Stimulated activated CD8-positive, alpha-beta memory T cell treated with anti-CD3 and anti-CD28 coated beads, Interleukin-4, amount 100 ng/mL, for 1 hour (primary cell): Measurements from ENCODE around the gene SMIM12.

Experiments
- DNase-seq, 2 donors: peaks; one replicate each; pipeline ENCODE4 v3.0.0-alpha.2; 2020; ENCODE audit warnings: low read depth in 2 of 2, low spot score in 1 of 2

Gene SMIM12, protein sequence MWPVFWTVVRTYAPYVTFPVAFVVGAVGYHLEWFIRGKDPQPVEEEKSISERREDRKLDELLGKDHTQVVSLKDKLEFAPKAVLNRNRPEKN

DNA sequence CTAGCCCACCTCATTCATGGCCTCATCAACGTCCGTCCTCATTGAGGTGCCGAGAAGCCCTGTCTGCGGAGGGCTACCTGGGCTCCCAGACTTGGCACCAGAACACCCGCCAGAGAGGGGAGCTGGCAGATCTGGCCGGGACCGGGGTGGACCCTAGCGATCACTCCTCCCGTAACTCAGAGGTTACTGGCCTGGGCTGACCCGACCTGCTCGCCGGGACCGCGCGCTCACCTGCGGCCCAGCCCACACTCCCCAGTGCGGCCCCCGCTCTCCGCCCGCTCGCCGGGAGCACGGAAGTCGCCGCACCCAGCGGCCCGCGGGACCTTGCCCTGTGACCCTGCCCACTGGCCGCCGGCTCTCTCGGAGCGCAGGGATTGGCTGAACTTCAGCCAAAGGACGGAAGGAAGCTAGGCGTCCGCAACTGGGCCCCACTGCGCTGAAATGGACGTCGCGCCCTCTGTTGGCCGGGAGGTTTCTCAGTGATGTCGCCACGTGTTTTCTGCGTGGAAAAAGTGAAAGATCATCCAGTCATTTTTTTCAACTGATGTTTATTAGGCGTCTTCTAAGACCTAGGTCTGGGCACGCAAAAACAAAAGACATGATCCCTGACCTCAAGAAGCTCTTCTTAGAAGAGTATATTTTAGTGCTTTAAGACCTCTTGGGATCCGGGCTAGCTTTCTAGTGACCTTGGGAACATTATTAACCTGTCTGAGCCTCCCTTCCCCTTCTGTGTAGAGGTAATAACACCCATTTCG, at the start of gene SMIM12:
Gene SMIM12 (minus strand): TSS at position 304 of the 755 bp plus-strand sequence. CDS start 3,772 bp downstream, outside the sequence.
- DNase-seq = peak; percentile 83 to 84

DNA sequence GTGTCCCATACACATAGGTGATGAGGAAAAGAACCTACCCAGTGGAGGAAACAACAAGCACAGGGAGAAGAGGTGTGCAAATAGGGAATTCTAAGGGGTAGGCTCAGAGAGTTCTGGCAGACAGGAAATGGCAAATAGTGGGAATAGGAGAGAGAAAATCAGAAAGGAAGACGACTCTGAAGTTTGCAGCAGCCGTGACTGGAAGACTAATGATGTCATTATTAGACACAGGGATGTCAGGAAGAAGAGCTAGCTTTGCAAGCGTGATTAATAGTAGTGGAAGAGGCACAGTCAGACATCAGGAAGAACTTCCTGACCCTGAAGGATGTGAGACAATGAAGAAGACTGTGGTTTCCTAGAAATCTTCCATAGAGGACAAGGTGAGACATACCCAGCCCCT, 48.8 kb upstream of the SMIM12 start:
- DNase-seq = no peak

GRCh38 chr1:34907487-34908090, 48.0 kb upstream of the SMIM12 start:
- DNase-seq = no peak

GRCh38 chr1:34906756-34907155, 47.2 kb upstream of the SMIM12 start:
- DNase-seq = no peak

- no peak for DNase-seq
Measured at GRCh38 chr1:34906222-34906621, 46.7 kb upstream of the SMIM12 start.

- DNase-seq = no peak
Measured at GRCh38 chr1:34905098-34905459, 45.5 kb upstream of the SMIM12 start.

- DNase-seq = no peak
Measured at GRCh38 chr1:34904236-34905097, 44.9 kb upstream of the SMIM12 start.

- no peak for DNase-seq
Measured at GRCh38 chr1:34901919-34902318, 42.4 kb upstream of the SMIM12 start.

- no peak for DNase-seq
Measured at GRCh38 chr1:34900775-34901502, 41.4 kb upstream of the SMIM12 start.

GRCh38 chr1:34899906-34900305, 40.4 kb upstream of the SMIM12 start:
- DNase-seq = no peak

DNA sequence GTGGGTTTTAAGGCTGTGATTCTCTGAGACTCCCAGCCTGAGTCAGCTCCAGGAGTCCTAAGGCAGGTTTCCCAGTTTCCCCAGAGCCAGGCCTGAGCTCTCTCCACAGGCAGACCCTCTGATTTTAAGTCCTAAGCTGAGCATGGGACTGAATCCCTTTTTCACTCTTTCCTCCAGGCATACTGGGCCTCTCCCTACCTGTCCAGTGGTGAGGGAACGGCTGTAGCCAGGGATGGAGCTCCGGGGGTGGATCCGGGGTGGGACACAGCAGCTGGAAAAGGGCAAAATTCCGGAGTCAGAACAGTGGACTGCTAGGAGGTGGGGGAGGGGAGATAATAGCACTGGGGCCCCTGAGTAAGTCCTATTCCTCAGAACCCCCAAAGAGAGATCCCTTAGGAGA, 39.9 kb upstream of the SMIM12 start:
- DNase-seq = no peak

DNA sequence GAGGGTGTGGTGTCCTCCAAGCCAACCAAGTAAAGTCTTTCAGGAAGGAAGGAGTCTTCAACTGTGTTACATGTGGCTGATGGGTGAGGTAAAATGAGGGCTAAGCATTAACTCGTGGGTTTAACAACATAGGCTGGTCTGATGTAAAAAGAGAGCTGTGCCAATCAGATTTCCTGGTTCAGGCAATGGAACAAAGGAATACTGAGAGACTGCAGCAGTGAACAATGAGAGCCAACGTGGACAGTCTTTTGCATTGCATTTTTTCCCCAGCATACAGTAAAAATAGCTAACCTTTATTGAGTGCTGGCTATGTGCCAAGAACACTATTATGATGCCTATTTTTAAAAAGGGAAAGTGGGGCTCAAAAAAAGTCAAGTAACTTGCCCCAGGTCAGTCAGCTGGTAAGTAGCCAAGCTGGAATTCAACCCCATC, 38.8 kb upstream of the SMIM12 start:
- DNase-seq = no peak

DNA sequence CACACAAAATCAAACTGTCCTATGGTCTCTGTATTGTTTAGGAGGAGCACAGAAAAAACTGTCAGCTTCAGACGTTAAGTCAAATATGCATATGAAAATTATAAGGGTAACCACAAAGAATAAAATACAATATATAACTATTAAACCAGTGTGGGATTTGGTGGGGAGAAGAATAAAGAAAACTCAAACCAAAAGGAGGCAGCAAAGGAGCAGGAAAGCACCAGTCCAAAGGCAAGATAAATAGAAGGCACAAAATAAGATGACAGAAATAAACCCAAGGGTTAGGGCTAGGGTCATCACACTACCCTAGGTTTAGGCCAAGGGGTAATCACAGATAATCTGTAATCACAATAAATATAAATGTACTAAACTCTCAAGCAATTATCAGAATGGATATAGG, 37.1 kb upstream of the SMIM12 start:
- DNase-seq = no peak

DNA sequence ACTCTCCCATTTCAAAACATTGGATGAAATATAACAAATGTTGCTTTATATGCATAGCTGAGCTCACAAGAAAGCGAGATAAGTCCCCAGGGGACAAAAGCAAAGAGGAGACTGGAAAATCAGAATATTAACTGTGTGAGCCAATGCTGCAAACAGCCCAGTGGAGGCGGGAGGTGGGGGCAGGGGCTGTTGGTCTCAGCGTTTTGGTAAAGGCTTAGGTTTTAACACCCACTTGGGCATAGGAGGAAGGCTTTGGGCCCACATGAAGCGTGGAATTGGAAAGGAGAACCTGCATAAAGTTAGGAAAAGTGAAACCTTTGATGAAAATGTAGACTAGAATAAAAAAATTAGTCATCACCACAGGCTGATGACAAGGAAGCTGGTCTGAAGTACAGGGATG, 30.2 kb upstream of the SMIM12 start:
- DNase-seq = no peak

- DNase-seq = no peak
Measured at GRCh38 chr1:34887593-34887992, 28.0 kb upstream of the SMIM12 start.

DNA sequence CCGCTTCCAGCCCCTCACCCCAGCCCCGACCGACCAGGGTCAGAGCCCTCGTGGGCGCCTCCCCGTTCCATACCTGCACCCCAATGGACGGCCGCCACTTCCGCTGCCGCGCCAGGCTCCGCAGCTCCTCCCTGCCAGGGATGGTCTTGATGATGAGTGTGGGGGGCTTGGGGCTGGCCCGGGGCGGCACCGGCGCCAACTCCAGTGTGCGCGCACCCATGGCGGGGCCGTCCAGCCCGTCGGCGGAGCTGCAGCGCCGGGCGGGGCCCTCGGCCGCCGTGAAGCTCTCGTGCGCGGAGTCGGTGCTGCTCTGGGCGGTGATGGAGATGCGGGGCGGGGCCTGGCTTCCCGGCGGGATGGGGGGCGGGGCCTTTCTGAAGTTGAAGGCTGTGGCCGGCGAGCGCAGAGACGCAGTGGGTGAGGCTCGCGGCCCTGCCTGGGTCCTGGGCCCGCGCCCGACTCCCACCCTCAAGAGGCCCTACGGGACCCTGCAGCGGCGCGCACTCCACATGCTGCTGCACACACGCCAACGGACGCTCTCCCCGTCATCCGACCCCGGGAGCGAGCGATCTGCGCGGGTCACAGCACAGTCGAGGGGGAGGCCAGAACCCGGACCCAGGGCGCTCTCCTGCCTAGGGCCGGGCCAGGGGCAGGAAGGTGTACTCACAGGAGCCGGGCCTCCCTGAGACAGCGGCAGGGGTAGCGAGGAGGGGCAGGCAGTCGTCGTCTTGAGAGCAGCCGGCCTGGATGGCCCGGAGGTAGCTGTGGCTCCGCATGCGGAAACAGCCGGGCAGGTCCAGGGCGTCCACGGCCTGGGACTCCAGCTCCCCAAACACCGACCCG, 26.1 kb upstream of the SMIM12 start:
- DNase-seq = peak in 1 of 2 donors; percentile 16

GRCh38 chr1:34884961-34885360, 25.4 kb upstream of the SMIM12 start:
- DNase-seq = no peak

- no peak for DNase-seq
Measured at GRCh38 chr1:34884536-34884935, 25.0 kb upstream of the SMIM12 start.

DNA sequence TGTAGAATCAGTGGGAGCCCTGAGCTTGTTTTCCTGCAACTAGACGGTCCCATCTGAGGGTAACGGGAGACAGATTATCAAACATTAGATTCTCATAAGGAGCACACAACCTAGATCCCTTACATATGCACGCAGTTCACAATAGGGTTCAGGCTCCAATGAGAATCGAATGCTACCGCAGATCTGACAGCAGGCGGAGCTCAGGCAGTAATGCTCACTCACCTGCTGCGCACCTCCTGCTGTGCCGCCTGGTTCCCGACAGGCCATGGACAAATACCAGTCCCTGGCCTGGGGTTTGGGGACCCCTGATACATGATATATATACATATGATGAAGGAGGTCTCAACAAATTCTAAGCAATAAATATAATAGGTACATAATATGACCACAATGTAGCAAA, 19.7 kb upstream of the SMIM12 start:
- DNase-seq = no peak

GRCh38 chr1:34876406-34876805, 16.9 kb upstream of the SMIM12 start:
- no peak for DNase-seq
